ENCODE results near the gene TRMT10B. TPM values are rescaled to one million over a fixed set of nuclear protein-coding genes. Genes with fewer than 3 reads are reported as not detected.
"Not testable (repeated sequence)": the region's sequence is repeated elsewhere in the genome, so short reads cannot be mapped to it uniquely, and the experiment has no call there.

Gene TRMT10B
- total and polyA plus RNA-seq, 10 of the 15 experiments (the other 5 are each of a cell fraction or from before 2014, with no cell fraction given), result 3.7 to 11.7 (median 6.8) TPM

DNA sequence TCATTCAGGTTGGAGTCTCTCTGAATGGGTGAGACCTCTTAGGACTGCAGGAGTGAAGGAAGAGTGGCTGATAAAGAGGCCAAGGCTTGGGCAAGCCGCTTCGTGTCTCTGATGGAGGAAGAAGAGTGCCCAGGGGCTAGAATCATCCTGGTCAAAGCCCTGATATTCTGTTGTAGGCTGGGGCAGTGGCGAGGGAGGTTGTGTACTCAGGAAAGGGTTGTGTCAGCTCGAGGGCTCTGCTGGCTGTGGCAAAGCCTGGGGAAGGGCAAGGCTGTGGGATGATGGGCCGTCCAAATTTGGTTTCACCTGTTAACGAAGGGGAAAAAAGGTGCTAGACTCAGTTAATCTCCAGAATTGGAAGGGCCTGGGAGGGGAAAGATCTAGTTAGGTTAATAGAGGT lies 2.4 kb upstream of the TRMT10B start (continued):
- TF ChIP-seq MYC (IDR thresholded peaks at IDR 0.05; ENCODE audit: insufficient read depth, insufficient read length, insufficient replicate concordance, low read length, severe bottlenecking) (no peak), TCF7 (IDR thresholded peaks at IDR 0.05; ENCODE audit: borderline replicate concordance) (no peak), SUZ12 (IDR thresholded peaks at IDR 0.05; ENCODE audit: unreplicated experiment) (no peak), RAD51 (IDR thresholded peaks at IDR 0.05) (no peak)
- TF ChIP-seq, protein P1, sequence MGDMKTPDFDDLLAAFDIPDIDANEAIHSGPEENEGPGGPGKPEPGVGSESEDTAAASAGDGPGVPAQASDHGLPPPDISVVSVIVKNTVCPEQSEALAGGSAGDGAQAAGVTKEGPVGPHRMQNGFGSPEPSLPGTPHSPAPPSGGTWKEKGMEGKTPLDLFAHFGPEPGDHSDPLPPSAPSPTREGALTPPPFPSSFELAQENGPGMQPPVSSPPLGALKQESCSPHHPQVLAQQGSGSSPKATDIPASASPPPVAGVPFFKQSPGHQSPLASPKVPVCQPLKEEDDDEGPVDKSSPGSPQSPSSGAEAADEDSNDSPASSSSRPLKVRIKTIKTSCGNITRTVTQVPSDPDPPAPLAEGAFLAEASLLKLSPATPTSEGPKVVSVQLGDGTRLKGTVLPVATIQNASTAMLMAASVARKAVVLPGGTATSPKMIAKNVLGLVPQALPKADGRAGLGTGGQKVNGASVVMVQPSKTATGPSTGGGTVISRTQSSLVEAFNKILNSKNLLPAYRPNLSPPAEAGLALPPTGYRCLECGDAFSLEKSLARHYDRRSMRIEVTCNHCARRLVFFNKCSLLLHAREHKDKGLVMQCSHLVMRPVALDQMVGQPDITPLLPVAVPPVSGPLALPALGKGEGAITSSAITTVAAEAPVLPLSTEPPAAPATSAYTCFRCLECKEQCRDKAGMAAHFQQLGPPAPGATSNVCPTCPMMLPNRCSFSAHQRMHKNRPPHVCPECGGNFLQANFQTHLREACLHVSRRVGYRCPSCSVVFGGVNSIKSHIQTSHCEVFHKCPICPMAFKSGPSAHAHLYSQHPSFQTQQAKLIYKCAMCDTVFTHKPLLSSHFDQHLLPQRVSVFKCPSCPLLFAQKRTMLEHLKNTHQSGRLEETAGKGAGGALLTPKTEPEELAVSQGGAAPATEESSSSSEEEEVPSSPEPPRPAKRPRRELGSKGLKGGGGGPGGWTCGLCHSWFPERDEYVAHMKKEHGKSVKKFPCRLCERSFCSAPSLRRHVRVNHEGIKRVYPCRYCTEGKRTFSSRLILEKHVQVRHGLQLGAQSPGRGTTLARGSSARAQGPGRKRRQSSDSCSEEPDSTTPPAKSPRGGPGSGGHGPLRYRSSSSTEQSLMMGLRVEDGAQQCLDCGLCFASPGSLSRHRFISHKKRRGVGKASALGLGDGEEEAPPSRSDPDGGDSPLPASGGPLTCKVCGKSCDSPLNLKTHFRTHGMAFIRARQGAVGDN (IDR thresholded peaks at IDR 0.05), result no peak

DNA sequence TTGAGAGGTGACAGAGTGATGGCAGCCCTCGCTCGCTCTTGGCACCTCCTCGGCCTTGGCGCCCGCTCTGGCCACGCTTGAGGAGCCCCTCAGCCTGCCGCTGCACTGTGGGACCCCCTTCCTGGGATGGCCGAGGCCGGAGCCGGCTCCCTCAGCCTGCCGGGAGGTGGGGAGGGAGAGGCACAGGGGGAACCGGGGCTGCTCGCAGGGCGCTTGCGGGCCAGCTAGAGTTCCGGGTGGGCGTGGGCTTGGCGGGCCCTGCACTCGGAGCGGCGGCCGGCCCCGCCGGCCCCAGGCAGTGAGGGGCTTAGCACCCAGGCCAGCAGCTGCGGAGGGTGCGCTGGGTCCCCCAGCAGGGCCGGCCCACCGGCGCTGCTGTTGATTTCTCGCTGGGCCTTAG lies 1.9 kb upstream of the TRMT10B start:
- H3K27ac ChIP-seq (ENCODE audit: control insufficient read depth, insufficient read depth); H3K9me3 ChIP-seq (replicated peaks; ENCODE audit: control insufficient read depth, insufficient read depth, low read length); H3K27me3 ChIP-seq (replicated peaks in 1 of 2; ENCODE audit: control insufficient read depth in 2 of 2, insufficient read depth in 2 of 2, low read length in 1 of 2); H3K4me1 ChIP-seq (ENCODE audit: control insufficient read depth, insufficient read depth, low read length); DNase-seq (ENCODE audit: low read depth, low spot score); ATAC-seq; H2AFZ ChIP-seq (ENCODE audit: control insufficient read depth, low read depth, low read length); H4K20me1 ChIP-seq (ENCODE audit: control insufficient read depth, insufficient read depth); intact Hi-C loops (cut with micrococcal nuclease; ENCODE audit: unreplicated experiment); H3K9ac ChIP-seq (ENCODE audit: control insufficient read depth, insufficient read depth, low read length); BruUV-seq (replicated peaks); FAIRE-seq; H3K36me3 ChIP-seq (ENCODE audit: control insufficient read depth in 2 of 2, insufficient read depth in 2 of 2, low read length in 1 of 2); H3K4me3 ChIP-seq; in situ Hi-C loops (cut with MboI); H3K4me2 ChIP-seq (ENCODE audit: control insufficient read depth, insufficient read depth); POLR2A ChIA-PET: not testable (repeated sequence)
- 88% methylated on average over 22 of the region's 30 CpGs for WGBS (ENCODE audit: insufficient coverage, insufficient replicate concordance, low lambda C conversion rate, missing lambda C conversion rate)
- ChIA-PET CTCF (interaction anchor here (1.5 kb wide), 1 partner anchor 162 kb away, joined by 3 read pairs; no protein-coding TSS in a partner anchor), SMC1A (ENCODE audit: uncharacterized antibody, unreplicated experiment) (interaction anchor here (0.8 kb wide), 1 partner anchor 15 kb away, joined by 3 read pairs; no protein-coding TSS in a partner anchor), RAD21 (ENCODE audit: unreplicated experiment) (interaction anchor here (1.3 kb wide), 1 partner anchor 268 kb away, joined by 3 read pairs; no protein-coding TSS in a partner anchor)
- peaks cover 10% of the 10 kb centered on the region for H3K79me2 ChIP-seq (ENCODE audit: control insufficient read depth, insufficient read depth, low read length)

DNA sequence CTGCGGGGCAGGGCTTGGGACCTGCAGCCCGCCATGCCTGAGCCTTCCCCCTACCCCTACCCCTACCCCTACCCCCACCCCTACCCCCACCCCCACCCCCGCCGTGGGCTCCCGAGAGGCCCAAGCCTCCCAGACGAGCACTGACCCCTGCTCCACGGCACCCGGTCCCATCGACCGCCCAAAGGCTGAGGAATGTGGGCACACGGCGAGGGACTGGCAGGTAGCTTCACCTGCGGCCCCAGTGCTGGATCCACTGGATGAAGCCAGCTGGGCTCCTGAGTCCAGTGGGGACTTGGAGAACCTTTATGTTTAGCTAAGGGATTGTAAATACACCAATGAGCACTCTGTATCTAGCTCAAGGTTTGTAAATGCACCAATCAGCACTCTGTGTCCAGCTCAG lies 1.5 kb upstream of the TRMT10B start:
- H3K36me3 ChIP-seq (ENCODE audit: control insufficient read depth in 2 of 2, insufficient read depth in 2 of 2, low read length in 1 of 2); H4K20me1 ChIP-seq (ENCODE audit: control insufficient read depth, insufficient read depth); H3K4me1 ChIP-seq (ENCODE audit: control insufficient read depth, insufficient read depth, low read length); H2AFZ ChIP-seq (ENCODE audit: control insufficient read depth, low read depth, low read length); FAIRE-seq; BruUV-seq (replicated peaks); intact Hi-C loops (cut with micrococcal nuclease; ENCODE audit: unreplicated experiment); H3K9ac ChIP-seq (ENCODE audit: control insufficient read depth, insufficient read depth, low read length); H3K4me3 ChIP-seq; ATAC-seq; H3K9me3 ChIP-seq (replicated peaks; ENCODE audit: control insufficient read depth, insufficient read depth, low read length); POLR2A ChIA-PET; DNase-seq (ENCODE audit: low read depth, low spot score); H3K27ac ChIP-seq (ENCODE audit: control insufficient read depth, insufficient read depth); in situ Hi-C loops (cut with MboI); H3K27me3 ChIP-seq (replicated peaks in 1 of 2; ENCODE audit: control insufficient read depth in 2 of 2, insufficient read depth in 2 of 2, low read length in 1 of 2); H3K4me2 ChIP-seq (ENCODE audit: control insufficient read depth, insufficient read depth): not testable (repeated sequence)
- ChIA-PET SMC1A (ENCODE audit: uncharacterized antibody, unreplicated experiment) (interaction anchor here (0.9 kb wide), 1 partner anchor 28 kb away, joined by 3 read pairs; no protein-coding TSS in a partner anchor), CTCF (interaction anchor here (1.5 kb wide), 1 partner anchor 163 kb away, joined by 3 read pairs; no protein-coding TSS in a partner anchor), RAD21 (ENCODE audit: unreplicated experiment) (interaction anchor here (1.3 kb wide), 1 partner anchor 268 kb away, joined by 3 read pairs; no protein-coding TSS in a partner anchor)
- peaks cover 10% of the 10 kb centered on the region for H3K79me2 ChIP-seq (ENCODE audit: control insufficient read depth, insufficient read depth, low read length)
- WGBS (ENCODE audit: insufficient coverage, insufficient replicate concordance, low lambda C conversion rate, missing lambda C conversion rate), result 97% methylated on average over 4 of the region's 13 CpGs
